ENCODE results near the gene NUDT3. TPM values are rescaled to one million over a fixed set of nuclear protein-coding genes. Genes with fewer than 3 reads are reported as not detected.

Gene NUDT3
- polyA plus RNA-seq, 1 of the 3 experiments (the other 2 are of a cell fraction): 11.9 TPM

- TF ChIP-seq EZH2phosphoT487 (IDR thresholded peaks at IDR 0.05; ENCODE audit: borderline replicate concordance, low read depth) (no peak), PBX3 (IDR thresholded peaks at IDR 0.05) (no peak)
Measured at GRCh38 chr6:34350934-34351217, 41.6 kb downstream of the NUDT3 start (continued).

GRCh38 chr6:34350137-34350933, 42.1 kb downstream of the NUDT3 start:
- Histone ChIP-seq H3K27ac (ENCODE audit: low read depth in 2 of 2, low read length in 1 of 2) (peak overlapping the region in 1 of 2 experiments; percentile 13; a peak in 1 of 4 replicates), H3K79me2 (ENCODE audit: insufficient read depth) (peaks cover 78% of the 10 kb centered on the region), H3F3A (replicated peaks; ENCODE audit: insufficient read depth) (no peaks in the 10 kb centered on the region), H3K27me3 (ENCODE audit: insufficient read depth) (no peaks in the 10 kb centered on the region), H3K36me3 (replicated peaks in 1 of 2; ENCODE audit: control insufficient read depth in 1 of 2, insufficient read depth in 2 of 2, low read length in 1 of 2) (no peaks in the 10 kb centered on the region), H3K4me1 (ENCODE audit: control insufficient read depth in 1 of 2, insufficient read depth in 2 of 2, low read depth in 1 of 2, low read length in 1 of 2) (peaks cover 0 to 2% of the 10 kb centered on the region in 2 experiments; a peak in 2 of 4 replicates), H4K20me1 (ENCODE audit: insufficient read depth) (peaks cover 48% of the 10 kb centered on the region), H3K9me2 (no peaks in the 10 kb centered on the region), H3K9ac (no peak overlapping the region), H3K4me2 (no peak overlapping the region), H3K4me3 (ENCODE audit: low read depth in 2 of 2, low read length in 1 of 2) (no peak overlapping the region), H2AFZ (ENCODE audit: low read depth) (no peak overlapping the region), H3K9me3 (no peaks in the 10 kb centered on the region)
- WGBS (ENCODE audit: low lambda C conversion rate): 55% methylated on average over 1 of the region's 1 CpG
- TF ChIP-seq MXI1 (IDR thresholded peaks at IDR 0.05; ENCODE audit: low read depth, low read length) (peak; percentile 43; the same call in 1 of the 2 replicates), RCOR1 (IDR thresholded peaks at IDR 0.05; ENCODE audit: low read length) (peak; percentile 55; the same call in 1 of the 2 replicates), GABPA (IDR thresholded peaks at IDR 0.05; ENCODE audit: low read depth) (no peak), EZH2phosphoT487 (IDR thresholded peaks at IDR 0.05; ENCODE audit: borderline replicate concordance, low read depth) (no peak), EP300 (IDR thresholded peaks at IDR 0.05; ENCODE audit: borderline replicate concordance in 1 of 2, low read depth in 1 of 2, low read length in 1 of 2) (peak in 1 of 2 experiments; percentile 40; a peak in 1 of 4 replicates), GATA2 (CRISPR knock-in tag; IDR thresholded peaks at IDR 0.05) (peak; percentile 73), CHD2 (IDR thresholded peaks at IDR 0.05; ENCODE audit: low read length, partially characterized antibody) (peak; percentile 36), RAD21 (IDR thresholded peaks at IDR 0.05; ENCODE audit: low read length) (peak; percentile 14; the same call in 1 of the 2 replicates)
- CTCF ChIA-PET: interaction anchor here (1.7 kb wide), 1 partner anchor 101 kb away, joined by 4 read pairs; the partner anchor contains the start of gene SMIM29
- POLR2A ChIA-PET: interaction anchor here (1.0 kb wide), 1 partner anchor 41 kb away, joined by 3 read pairs; no protein-coding TSS in a partner anchor
- DNase-seq: peak; percentile 65

- ChIA-PET CTCF (no interaction called here), POLR2A (no interaction called here)
- no peak overlapping the region for H3K4me2 ChIP-seq
- peaks cover 50% of the 10 kb centered on the region for H4K20me1 ChIP-seq (ENCODE audit: insufficient read depth)
- no peaks in the 10 kb centered on the region for H3F3A ChIP-seq (replicated peaks; ENCODE audit: insufficient read depth)
- no peaks in the 10 kb centered on the region for H3K9me3 ChIP-seq
- no peak for DNase-seq
- no peaks in the 10 kb centered on the region for H3K36me3 ChIP-seq (replicated peaks in 1 of 2; ENCODE audit: control insufficient read depth in 1 of 2, insufficient read depth in 2 of 2, low read length in 1 of 2)
- 96% methylated on average over 4 of the region's 4 CpGs for WGBS (ENCODE audit: low lambda C conversion rate)
- peaks cover 0 to 2% of the 10 kb centered on the region in 2 experiments; a peak in 2 of 4 replicates for H3K4me1 ChIP-seq (ENCODE audit: control insufficient read depth in 1 of 2, insufficient read depth in 2 of 2, low read depth in 1 of 2, low read length in 1 of 2)
- H3K27me3 ChIP-seq (ENCODE audit: insufficient read depth): no peaks in the 10 kb centered on the region
- no peak overlapping the region for H3K27ac ChIP-seq (ENCODE audit: low read depth in 2 of 2, low read length in 1 of 2)
- no peak overlapping the region for H3K9ac ChIP-seq
- no peaks in the 10 kb centered on the region for H3K9me2 ChIP-seq
- peaks cover 81% of the 10 kb centered on the region for H3K79me2 ChIP-seq (ENCODE audit: insufficient read depth)
- TF ChIP-seq EP300 (IDR thresholded peaks at IDR 0.05; ENCODE audit: borderline replicate concordance in 1 of 2, low read depth in 1 of 2, low read length in 1 of 2): no peak
- no peak for TF ChIP-seq RCOR1 (IDR thresholded peaks at IDR 0.05; ENCODE audit: low read length)
- TF ChIP-seq POLR2AphosphoS5 (IDR thresholded peaks at IDR 0.05; ENCODE audit: low read depth, low read length): no peak
- TF ChIP-seq RFX5 (IDR thresholded peaks at IDR 0.05; ENCODE audit: low read length): no peak
- no peak overlapping the region for H3K4me3 ChIP-seq (ENCODE audit: low read depth in 2 of 2, low read length in 1 of 2)
- H2AFZ ChIP-seq (ENCODE audit: low read depth): no peak overlapping the region
Measured at GRCh38 chr6:34349211-34349610, 43.3 kb downstream of the NUDT3 start.
